Loucy (cell line): ENCODE measurements around the gene COL4A4.

Experiments
- EZH2phosphoT487 ChIP-seq: fragments of 200-600 bp; IDR thresholded peaks from 2 replicates; pipeline ENCODE4 v1.6.1; 2018; ENCODE audit warnings: antibody characterized with exemption, mild to moderate bottlenecking, moderate library complexity, borderline replicate concordance
- TF ChIP-seq, protein P1 (sequence below): fragments of 200-600 bp; sonication (generic); conservative IDR thresholded peaks from 2 replicates; pipeline ENCODE4 v1.5.1; 2014; ENCODE audit warnings: mild to moderate bottlenecking, antibody characterized with exemption, low read length

DNA sequence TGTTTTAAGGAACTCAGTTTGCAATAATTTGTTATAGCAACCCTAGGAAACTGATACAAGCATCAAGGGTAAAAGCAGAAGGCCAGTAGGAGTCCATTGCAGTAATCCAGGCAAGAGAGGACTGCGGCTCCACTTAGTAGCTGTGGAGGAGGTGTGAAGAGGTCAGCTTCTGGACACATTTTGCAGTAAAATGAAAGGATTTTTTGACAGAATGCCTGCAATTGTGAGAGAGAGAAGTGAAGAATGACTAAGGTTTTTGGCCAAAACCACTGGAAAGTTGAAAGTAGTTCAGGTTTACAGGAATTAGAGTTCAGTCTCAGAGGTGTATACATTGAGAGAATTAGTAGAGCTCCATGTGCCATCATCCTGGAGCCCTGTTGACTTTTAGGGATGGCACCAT lies 198.6 kb downstream of the COL4A4 start:
- TF ChIP-seq, protein P1, sequence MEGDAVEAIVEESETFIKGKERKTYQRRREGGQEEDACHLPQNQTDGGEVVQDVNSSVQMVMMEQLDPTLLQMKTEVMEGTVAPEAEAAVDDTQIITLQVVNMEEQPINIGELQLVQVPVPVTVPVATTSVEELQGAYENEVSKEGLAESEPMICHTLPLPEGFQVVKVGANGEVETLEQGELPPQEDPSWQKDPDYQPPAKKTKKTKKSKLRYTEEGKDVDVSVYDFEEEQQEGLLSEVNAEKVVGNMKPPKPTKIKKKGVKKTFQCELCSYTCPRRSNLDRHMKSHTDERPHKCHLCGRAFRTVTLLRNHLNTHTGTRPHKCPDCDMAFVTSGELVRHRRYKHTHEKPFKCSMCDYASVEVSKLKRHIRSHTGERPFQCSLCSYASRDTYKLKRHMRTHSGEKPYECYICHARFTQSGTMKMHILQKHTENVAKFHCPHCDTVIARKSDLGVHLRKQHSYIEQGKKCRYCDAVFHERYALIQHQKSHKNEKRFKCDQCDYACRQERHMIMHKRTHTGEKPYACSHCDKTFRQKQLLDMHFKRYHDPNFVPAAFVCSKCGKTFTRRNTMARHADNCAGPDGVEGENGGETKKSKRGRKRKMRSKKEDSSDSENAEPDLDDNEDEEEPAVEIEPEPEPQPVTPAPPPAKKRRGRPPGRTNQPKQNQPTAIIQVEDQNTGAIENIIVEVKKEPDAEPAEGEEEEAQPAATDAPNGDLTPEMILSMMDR, result no peak
- TF ChIP-seq EZH2phosphoT487, result no peak
